ENCODE results near the gene ETFRF1. TPM values are rescaled to one million over a fixed set of nuclear protein-coding genes. Genes with fewer than 3 reads are reported as not detected.

Gene ETFRF1
- total RNA-seq, 1 experiment from 2014 or later: 8.4 TPM

- DNase-seq (ENCODE audit: low read depth, low spot score): no peak
- intact Hi-C loops (cut with micrococcal nuclease): no loop called here
- CTCF ChIA-PET: interaction anchor here (1.0 kb wide), 1 partner anchor 180 kb away, joined by 3 read pairs; no protein-coding TSS in a partner anchor
- no peaks in the 10 kb centered on the region for H3K79me2 ChIP-seq (ENCODE audit: insufficient read depth, low read length)
- POLR2A ChIA-PET: interaction anchor here (0.6 kb wide), 1 partner anchor 176 kb away, joined by 3 read pairs; no protein-coding TSS in a partner anchor
- RAD21 ChIA-PET (ENCODE audit: low non-redundant PET in 1 of 2, low total read pairs in 2 of 2, uncharacterized antibody in 2 of 2, unreplicated experiment in 2 of 2): no interaction called here
- no peaks in the 10 kb centered on the region for H3K9me2 ChIP-seq (ENCODE audit: insufficient read depth)
- H3K9me3 ChIP-seq (ENCODE audit: control insufficient read depth in 1 of 2, insufficient read depth in 1 of 2, low read depth in 1 of 2, low read length in 2 of 2): no peaks in the 10 kb centered on the region
- H3K27ac ChIP-seq (ENCODE audit: low read depth, low read length): no peak overlapping the region
- peaks cover 3 to 18% of the 10 kb centered on the region in 2 experiments; a peak in 3 of 4 replicates for H3K36me3 ChIP-seq (ENCODE audit: control insufficient read depth in 1 of 2, insufficient read depth in 2 of 2, low read length in 2 of 2)
- TF ChIP-seq EZH2phosphoT487 (IDR thresholded peaks at IDR 0.05; ENCODE audit: borderline replicate concordance) (no peak), ATF3 (IDR thresholded peaks at IDR 0.05) (no peak), ELF1 (IDR thresholded peaks at IDR 0.05; ENCODE audit: borderline replicate concordance, low read depth) (no peak), CEBPB (IDR thresholded peaks at IDR 0.05; ENCODE audit: low read depth) (no peak), FOSL1 (IDR thresholded peaks at IDR 0.05; ENCODE audit: low read depth) (no peak), SIN3A (IDR thresholded peaks at IDR 0.05; ENCODE audit: low read depth) (no peak), SP1 (IDR thresholded peaks at IDR 0.05; ENCODE audit: low read depth) (no peak), TCF7L2 (IDR thresholded peaks at IDR 0.05; ENCODE audit: borderline replicate concordance, extremely low read depth, insufficient read depth, insufficient read length) (no peak), REST (IDR thresholded peaks at IDR 0.05; ENCODE audit: low read depth) (no peak), JUND (IDR thresholded peaks at IDR 0.05) (no peak), ZNF274 (IDR thresholded peaks at IDR 0.05; ENCODE audit: low read depth, low read length) (no peak), SRF (IDR thresholded peaks at IDR 0.05; ENCODE audit: low read depth) (no peak)
- no peak overlapping the region for H3K9ac ChIP-seq (ENCODE audit: low read length)
- no peaks in the 10 kb centered on the region for H3K4me1 ChIP-seq (ENCODE audit: control insufficient read depth in 1 of 2, insufficient read depth in 2 of 2, low read length in 2 of 2)
- H4K20me1 ChIP-seq (ENCODE audit: insufficient read depth): no peaks in the 10 kb centered on the region
- no peak for ATAC-seq
- no peak overlapping the region for H3K4me3 ChIP-seq (replicated peaks in 1 of 2; ENCODE audit: low read depth in 1 of 2, low read length in 2 of 2)
- no TSS peak for BruUV-seq (replicated peaks)
- H2AFZ ChIP-seq (ENCODE audit: low read depth, low read length, poor library complexity, severe bottlenecking): no peak overlapping the region
- H3K4me2 ChIP-seq (ENCODE audit: low read length): no peak overlapping the region
- H3K27me3 ChIP-seq (ENCODE audit: insufficient read depth, low read length): no peaks in the 10 kb centered on the region
These were observed 12.4 kb downstream of the ETFRF1 start for GRCh38 chr12:25207411-25207810.
